Activated T-cell treated with anti-CD3 and anti-CD28 coated beads, Interleukin-2, amount 50 U/mL, for 72 hours (primary cell): ENCODE measurements around the gene THSD4. TPM values are rescaled to one million over a fixed set of nuclear protein-coding genes. Genes with fewer than 3 reads are reported as not detected.

Experiments
- ATAC-seq, 2 donors: fragments of 150-1000 bp; cut with Tn5 transposase; replicated peaks in 1 of 2; 2 replicates each; pipeline ENCODE4 v1.10.0; 2021; ENCODE audit warnings: moderate library complexity in 2 of 2, mild to moderate bottlenecking in 1 of 2
- DNase-seq, 2 donors: peaks; one replicate each; pipeline ENCODE4 v3.0.0; 2021 to 2022; ENCODE audit warnings: mixed read lengths in 1 of 2
- H3K27ac Mint-ChIP-seq: one replicate; pipeline ENCODE4 v1.8.0; 2022; ENCODE audit warnings: mild to moderate bottlenecking, moderate library complexity, mixed read lengths
- H3K27me3 Mint-ChIP-seq: one replicate; pipeline ENCODE4 v1.8.0; 2022; ENCODE audit warnings: low read depth, mixed read lengths
- H3K36me3 Mint-ChIP-seq, 2 donors: one replicate each; pipeline ENCODE4 v1.8.0; 2022; ENCODE audit warnings: mixed read lengths in 2 of 2, mild to moderate bottlenecking in 1 of 2; ENCODE audit not compliant: insufficient read depth in 2 of 2
- H3K4me1 Mint-ChIP-seq: one replicate; pipeline ENCODE4 v1.8.0; 2022; ENCODE audit warnings: low read depth, mixed read lengths
- H3K4me3 Mint-ChIP-seq, 2 donors: one replicate each; pipeline ENCODE4 v1.8.0; 2022; ENCODE audit warnings: mild to moderate bottlenecking in 2 of 2, mixed read lengths in 2 of 2, moderate library complexity in 2 of 2
- H3K9me3 Mint-ChIP-seq, 2 donors: one replicate each; pipeline ENCODE4 v1.8.0; 2022; ENCODE audit warnings: mixed read lengths in 2 of 2
- total RNA-seq, 2 donors: library from RNA; stranded (reverse); gene quantifications; one replicate each; pipeline ENCODE4 v1.2.3, GENCODE V29; 2022

The THSD4 gene
- total RNA-seq, 2 donors from 2014 or later, result not detected

GRCh38 chr15:71106802-71107500 is 8.3 kb upstream of the THSD4 start:
- Mint-ChIP-seq H3K9me3 (no peaks in the 10 kb centered on the region), H3K27me3 (peaks cover 14% of the 10 kb centered on the region), H3K27ac (peak overlapping the region; percentile 26), H3K4me1 (no peaks in the 10 kb centered on the region), H3K4me3 (peak overlapping the region in 1 of 2 donors; percentile 2), H3K36me3 (no peaks in the 10 kb centered on the region)
- no peak for DNase-seq
- ATAC-seq, result peak in 1 of 2 donors; percentile 35

GRCh38 chr15:71107501-71107815 is 7.8 kb upstream of the THSD4 start:
- H3K27ac Mint-ChIP-seq, result no peak overlapping the region
- no peak for ATAC-seq

GRCh38 chr15:71109130-71109529 is 6.1 kb upstream of the THSD4 start:
- no peak overlapping the region for H3K4me3 Mint-ChIP-seq
- no peaks in the 10 kb centered on the region for H3K9me3 Mint-ChIP-seq
- ATAC-seq (no peak), DNase-seq (no peak)
- H3K36me3 Mint-ChIP-seq, result no peaks in the 10 kb centered on the region
- H3K27ac Mint-ChIP-seq, result no peak overlapping the region
- H3K4me1 Mint-ChIP-seq, result no peaks in the 10 kb centered on the region
- H3K27me3 Mint-ChIP-seq, result peaks cover 14% of the 10 kb centered on the region

More at GRCh38 chr15:71107501-71107815, 7.8 kb upstream of the THSD4 start:
- no peak overlapping the region for H3K4me3 Mint-ChIP-seq
- peaks cover 14% of the 10 kb centered on the region for H3K27me3 Mint-ChIP-seq
- H3K36me3 Mint-ChIP-seq, result no peaks in the 10 kb centered on the region
- no peaks in the 10 kb centered on the region for H3K4me1 Mint-ChIP-seq
- H3K9me3 Mint-ChIP-seq, result no peaks in the 10 kb centered on the region
- no peak for DNase-seq

- DNase-seq (no peak), ATAC-seq (no peak)
- H3K36me3 Mint-ChIP-seq, result no peaks in the 10 kb centered on the region
- no peaks in the 10 kb centered on the region for H3K9me3 Mint-ChIP-seq
- H3K4me1 Mint-ChIP-seq, result peaks cover 4% of the 10 kb centered on the region
- no peak overlapping the region for H3K27ac Mint-ChIP-seq
- peaks cover 14% of the 10 kb centered on the region for H3K27me3 Mint-ChIP-seq
- no peak overlapping the region for H3K4me3 Mint-ChIP-seq
Measured at GRCh38 chr15:71109905-71110304, 5.4 kb upstream of the THSD4 start.

- H3K9me3 Mint-ChIP-seq, result no peaks in the 10 kb centered on the region
- H3K36me3 Mint-ChIP-seq, result no peaks in the 10 kb centered on the region
- H3K4me3 Mint-ChIP-seq, result no peak overlapping the region
- no peak overlapping the region for H3K27ac Mint-ChIP-seq
- DNase-seq (no peak), ATAC-seq (no peak)
- peaks cover 8% of the 10 kb centered on the region for H3K4me1 Mint-ChIP-seq
- peaks cover 10% of the 10 kb centered on the region for H3K27me3 Mint-ChIP-seq
Measured at GRCh38 chr15:71110405-71111180, 4.7 kb upstream of the THSD4 start.

GRCh38 chr15:71111181-71111565 is 4.1 kb upstream of the THSD4 start:
- no peak overlapping the region for H3K4me3 Mint-ChIP-seq
- H3K36me3 Mint-ChIP-seq, result no peaks in the 10 kb centered on the region
- ATAC-seq (no peak), DNase-seq (no peak)
- H3K27ac Mint-ChIP-seq, result no peak overlapping the region
- H3K9me3 Mint-ChIP-seq, result no peaks in the 10 kb centered on the region
- H3K4me1 Mint-ChIP-seq, result peaks cover 9% of the 10 kb centered on the region
- H3K27me3 Mint-ChIP-seq, result peaks cover 9% of the 10 kb centered on the region

- Mint-ChIP-seq H3K27ac (no peak overlapping the region), H3K36me3 (peaks cover 0 to 2% of the 10 kb centered on the region in 2 donors), H3K27me3 (peaks cover 17% of the 10 kb centered on the region), H3K4me1 (peaks cover 14% of the 10 kb centered on the region), H3K9me3 (no peaks in the 10 kb centered on the region), H3K4me3 (no peak overlapping the region)
- no peak for ATAC-seq
- DNase-seq, result no peak
Measured at GRCh38 chr15:71111950-71112349, 3.3 kb upstream of the THSD4 start.

- Mint-ChIP-seq H3K36me3 (peaks cover 0 to 2% of the 10 kb centered on the region in 2 donors), H3K4me1 (peaks cover 14% of the 10 kb centered on the region), H3K9me3 (no peaks in the 10 kb centered on the region), H3K4me3 (no peak overlapping the region), H3K27me3 (peaks cover 21% of the 10 kb centered on the region), H3K27ac (no peak overlapping the region)
- DNase-seq, result no peak
- ATAC-seq, result no peak
Measured at GRCh38 chr15:71112429-71112828, 2.8 kb upstream of the THSD4 start.

GRCh38 chr15:71114066-71114680 is 1.1 kb upstream of the THSD4 start:
- Mint-ChIP-seq H3K9me3 (no peaks in the 10 kb centered on the region), H3K4me3 (no peak overlapping the region), H3K36me3 (peaks cover 0 to 2% of the 10 kb centered on the region in 2 donors), H3K27ac (no peak overlapping the region), H3K4me1 (peaks cover 14% of the 10 kb centered on the region), H3K27me3 (peaks cover 38% of the 10 kb centered on the region)
- ATAC-seq (no peak), DNase-seq (no peak)

GRCh38 chr15:71115567-71116351 is 488 bp downstream of the THSD4 start:
- H3K4me3 Mint-ChIP-seq, result peak overlapping the region; percentile 70 to 79
- no peaks in the 10 kb centered on the region for H3K9me3 Mint-ChIP-seq
- no peak overlapping the region for H3K27ac Mint-ChIP-seq
- peaks cover 38% of the 10 kb centered on the region for H3K27me3 Mint-ChIP-seq
- ATAC-seq, result peak; percentile 64 to 73
- H3K36me3 Mint-ChIP-seq, result peaks cover 0 to 2% of the 10 kb centered on the region in 2 donors
- DNase-seq, result peak; percentile 27
- H3K4me1 Mint-ChIP-seq, result peaks cover 14% of the 10 kb centered on the region

GRCh38 chr15:71116366-71116765 is 1.1 kb downstream of the THSD4 start:
- H3K27ac Mint-ChIP-seq, result peak overlapping the region; percentile 5
- peak overlapping the region; percentile 70 to 78 for H3K4me3 Mint-ChIP-seq
- H3K4me1 Mint-ChIP-seq, result peaks cover 14% of the 10 kb centered on the region
- H3K9me3 Mint-ChIP-seq, result no peaks in the 10 kb centered on the region
- no peak for ATAC-seq
- H3K27me3 Mint-ChIP-seq, result peaks cover 33% of the 10 kb centered on the region
- peaks cover 0 to 2% of the 10 kb centered on the region in 2 donors for H3K36me3 Mint-ChIP-seq
- no peak for DNase-seq

GRCh38 chr15:71116942-71117341 is 1.7 kb downstream of the THSD4 start:
- Mint-ChIP-seq H3K27me3 (peaks cover 32% of the 10 kb centered on the region), H3K4me3 (peak overlapping the region in 1 of 2 donors; percentile 70), H3K9me3 (no peaks in the 10 kb centered on the region), H3K4me1 (peaks cover 14% of the 10 kb centered on the region), H3K36me3 (peaks cover 0 to 2% of the 10 kb centered on the region in 2 donors), H3K27ac (no peak overlapping the region)
- DNase-seq (no peak), ATAC-seq (no peak)
